HEK293 (cell line): Measurements from ENCODE around the gene TRAPPC2L.

ENCODE experiments used
- CTCF ChIA-PET: fragments of 350-600 bp; formaldehyde crosslinking; extraction: SDS; loops from one replicate; lab custom pipeline; 2021; ENCODE audit warnings: antibody characterized with exemption; lab: Yijun Ruan, JAX
- POLR2A ChIA-PET: fragments of 300-600 bp; formaldehyde crosslinking; extraction: SDS; loops from one replicate; lab custom pipeline; 2020; ENCODE audit warnings: antibody characterized with exemption, inconsistent platforms; lab: Yijun Ruan, JAX
- H3K27ac ChIP-seq: fragments of 200-500 bp; sonication (Bioruptor generic); 2 replicates; pipeline ENCODE4 v1.5.1; 2014; ENCODE audit warnings: low read depth, low read length, control low read depth, inconsistent platforms; ENCODE audit errors: extremely low read depth
- H3K36me3 ChIP-seq, 2 experiments: fragments of 200-500 bp in 1 of 2; sonication (Bioruptor generic) in 1 of 2; 1 replicate in 1 of 2; 2 replicates in 1 of 2; pipeline ENCODE4 v1.5.1; 2014 to 2017; ENCODE audit warnings: inconsistent platforms in 2 of 2, low read length in 2 of 2; ENCODE audit not compliant: control insufficient read depth in 2 of 2, insufficient read depth in 1 of 2
- H3K4me1 ChIP-seq: fragments of 200-500 bp; sonication (Bioruptor generic); 2 replicates; pipeline ENCODE4 v1.5.1; 2014; ENCODE audit warnings: mild to moderate bottlenecking, low read length, inconsistent platforms; ENCODE audit not compliant: control insufficient read depth, insufficient read depth
- H3K4me3 ChIP-seq: 2 replicates; pipeline ENCODE4 v1.5.1; 2011; ENCODE audit warnings: low read depth, mild to moderate bottlenecking, control low read depth, low read length, moderate library complexity
- H3K9me3 ChIP-seq: fragments of 200-500 bp; sonication (Bioruptor generic); 2 replicates; pipeline ENCODE4 v1.5.1; 2014; ENCODE audit warnings: low read depth, low read length, inconsistent platforms; ENCODE audit not compliant: control insufficient read depth, insufficient read depth
- AEBP2 ChIP-seq: fragments of 450-650 bp; formaldehyde crosslinking; IDR thresholded peaks from 2 replicates; pipeline ENCODE4 v1.5.1; 2016; ENCODE audit warnings: missing biosample characterization, missing genetic modification characterization, borderline replicate concordance
- GLI4 ChIP-seq: fragments of 450-650 bp; formaldehyde crosslinking; IDR thresholded peaks from 2 replicates; pipeline ENCODE4 v1.5.1; 2016; ENCODE audit warnings: missing biosample characterization, missing genetic modification characterization
- PRDM10 ChIP-seq: fragments of 450-650 bp; formaldehyde crosslinking; IDR thresholded peaks from 2 replicates; pipeline ENCODE4 v1.5.1; 2016; ENCODE audit warnings: missing biosample characterization, missing genetic modification characterization
- PRDM4 ChIP-seq: fragments of 450-650 bp; formaldehyde crosslinking; IDR thresholded peaks from 2 replicates; pipeline ENCODE4 v1.5.1; 2017; ENCODE audit warnings: missing biosample characterization, missing genetic modification characterization
- ZNF121 ChIP-seq: fragments of 450-650 bp; formaldehyde crosslinking; IDR thresholded peaks from 2 replicates; pipeline ENCODE4 v1.5.1; 2016; ENCODE audit warnings: missing biosample characterization, missing genetic modification characterization
- ZNF146 ChIP-seq: fragments of 450-650 bp; formaldehyde crosslinking; IDR thresholded peaks from 2 replicates; pipeline ENCODE4 v1.5.1; 2016; ENCODE audit warnings: missing biosample characterization, missing genetic modification characterization
- ZNF157 ChIP-seq: fragments of 450-650 bp; formaldehyde crosslinking; IDR thresholded peaks from 2 replicates; pipeline ENCODE4 v1.5.1; 2016; ENCODE audit warnings: missing biosample characterization, missing genetic modification characterization
- ZNF184 ChIP-seq: fragments of 450-650 bp; IDR thresholded peaks from 2 replicates; pipeline ENCODE4 v1.5.1; 2018; ENCODE audit warnings: missing biosample characterization, mild to moderate bottlenecking, missing genetic modification characterization
- ZNF2 ChIP-seq: fragments of 450-650 bp; formaldehyde crosslinking; IDR thresholded peaks from 2 replicates; pipeline ENCODE4 v1.5.1; 2016; ENCODE audit warnings: missing biosample characterization, missing genetic modification characterization
- ZNF211 ChIP-seq: fragments of 450-650 bp; formaldehyde crosslinking; IDR thresholded peaks from 2 replicates; pipeline ENCODE4 v1.5.1; 2016; ENCODE audit warnings: low read depth, missing biosample characterization, missing genetic modification characterization
- ZNF324 ChIP-seq: fragments of 450-650 bp; formaldehyde crosslinking; IDR thresholded peaks from 2 replicates; pipeline ENCODE4 v1.5.1; 2016; ENCODE audit warnings: missing biosample characterization, missing genetic modification characterization
- ZNF416 ChIP-seq: fragments of 450-650 bp; formaldehyde crosslinking; IDR thresholded peaks from 2 replicates; pipeline ENCODE4 v1.5.1; 2016; ENCODE audit warnings: missing biosample characterization, missing genetic modification characterization
- ZNF518A ChIP-seq: fragments of 450-650 bp; formaldehyde crosslinking; conservative IDR thresholded peaks from 2 replicates; pipeline ENCODE4 v1.5.1; 2016; ENCODE audit warnings: low read depth, missing biosample characterization, missing genetic modification characterization
- ZNF560 ChIP-seq: fragments of 450-650 bp; formaldehyde crosslinking; IDR thresholded peaks from 2 replicates; pipeline ENCODE4 v1.5.1; 2017; ENCODE audit warnings: missing biosample characterization, missing genetic modification characterization, borderline replicate concordance
- ZNF580 ChIP-seq: fragments of 450-650 bp; formaldehyde crosslinking; IDR thresholded peaks from 2 replicates; pipeline ENCODE4 v1.5.1; 2016; ENCODE audit warnings: missing biosample characterization, missing genetic modification characterization
- ZNF692 ChIP-seq: fragments of 450-650 bp; formaldehyde crosslinking; IDR thresholded peaks from 2 replicates; pipeline ENCODE4 v1.5.1; 2016; ENCODE audit warnings: missing biosample characterization, missing genetic modification characterization
- ZNF843 ChIP-seq: fragments of 450-650 bp; formaldehyde crosslinking; IDR thresholded peaks from 2 replicates; pipeline ENCODE4 v1.5.1; 2016; ENCODE audit warnings: missing biosample characterization, missing genetic modification characterization

The TRAPPC2L gene

GRCh38 chr16:88879788-88880055 is 22.8 kb downstream of the TRAPPC2L start (continued):
- TF ChIP-seq ZNF184 (no peak), ZNF157 (tag by site-specific recombination) (no peak), ZNF518A (tag by site-specific recombination) (no peak), ZNF324 (tag by site-specific recombination) (no peak), AEBP2 (no peak), ZNF146 (tag by site-specific recombination) (no peak), ZNF211 (tag by site-specific recombination) (no peak), ZNF692 (tag by site-specific recombination) (no peak), ZNF121 (no peak), ZNF580 (no peak), PRDM10 (tag by site-specific recombination) (no peak), ZNF560 (tag by site-specific recombination) (no peak)

GRCh38 chr16:88880226-88881006 is 23.5 kb downstream of the TRAPPC2L start:
- Histone ChIP-seq H3K4me3 (no peak overlapping the region), H3K9me3 (no peaks in the 10 kb centered on the region), H3K4me1 (no peaks in the 10 kb centered on the region), H3K36me3 (no peaks in the 10 kb centered on the region), H3K27ac (no peak overlapping the region)
- ChIA-PET POLR2A (no interaction called here), CTCF (interaction anchor here (0.9 kb wide), 1 partner anchor 23 kb away, joined by 4 read pairs; the partner anchor contains the start of gene TRAPPC2L)
- TF ChIP-seq PRDM4 (tag by site-specific recombination) (no peak), ZNF2 (no peak), PRDM10 (tag by site-specific recombination) (no peak), ZNF843 (tag by site-specific recombination) (no peak), ZNF416 (tag by site-specific recombination) (no peak), GLI4 (tag by site-specific recombination) (no peak)
